Measurements from ENCODE around the gene CEP192.
"Not testable (repeated sequence)": the region's sequence is repeated elsewhere in the genome, so short reads cannot be mapped to it uniquely, and the experiment has no call there.

CEP192 gene

DNA sequence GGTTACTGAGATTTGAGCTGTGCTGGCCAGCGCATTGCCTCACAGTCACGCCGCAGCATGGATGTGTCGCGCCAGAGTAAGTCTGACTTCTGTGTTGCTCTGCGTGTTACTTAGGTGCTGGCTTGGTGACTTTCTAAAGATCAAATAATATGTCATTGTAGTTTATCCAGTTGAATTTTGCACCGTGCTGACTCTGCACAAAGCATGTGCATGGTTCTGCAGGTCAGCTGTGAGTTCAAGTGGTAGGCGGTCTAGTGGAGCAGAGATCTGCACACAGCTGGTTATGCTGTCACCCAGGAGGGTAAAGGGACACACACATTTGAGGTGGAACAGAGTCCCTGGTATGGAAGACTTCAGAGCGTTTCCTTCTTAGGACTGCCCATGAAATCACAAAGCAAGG, 105.1 kb downstream of the CEP192 start:
- Histone ChIP-seq H3K9me3 (ENCODE audit: control insufficient read depth in 2 of 2, low read length in 2 of 2) (no peaks in the 10 kb centered on the region), H3K27me3 (ENCODE audit: control insufficient read depth in 2 of 2, insufficient read depth in 2 of 2, low read length in 2 of 2) (no peaks in the 10 kb centered on the region), H3K4me3 (ENCODE audit: low read length in 2 of 2) (no peak overlapping the region), H3K36me3 (ENCODE audit: control insufficient read depth in 2 of 2, insufficient read depth in 2 of 2, low read length in 2 of 2) (peaks cover 48 to 58% of the 10 kb centered on the region in 2 donors), H3K27ac (ENCODE audit: low read depth in 2 of 2, low read length in 2 of 2) (no peak overlapping the region), H3K4me1 (ENCODE audit: control insufficient read depth in 2 of 2, insufficient read depth in 2 of 2, low read length in 2 of 2) (no peaks in the 10 kb centered on the region), H3K9ac (ENCODE audit: low read depth in 1 of 2, low read length in 2 of 2) (no peak overlapping the region)

- Histone ChIP-seq H3K4me3 (ENCODE audit: low read length in 2 of 2) (no peak overlapping the region), H3K9me3 (ENCODE audit: control insufficient read depth in 2 of 2, low read length in 2 of 2) (no peaks in the 10 kb centered on the region), H3K27ac (ENCODE audit: low read depth in 2 of 2, low read length in 2 of 2) (no peak overlapping the region), H3K4me1 (ENCODE audit: control insufficient read depth in 2 of 2, insufficient read depth in 2 of 2, low read length in 2 of 2) (no peaks in the 10 kb centered on the region), H3K9ac (ENCODE audit: low read depth in 1 of 2, low read length in 2 of 2) (no peak overlapping the region), H3K36me3 (ENCODE audit: control insufficient read depth in 2 of 2, insufficient read depth in 2 of 2, low read length in 2 of 2) (peaks cover 53 to 63% of the 10 kb centered on the region in 2 donors), H3K27me3 (ENCODE audit: control insufficient read depth in 2 of 2, insufficient read depth in 2 of 2, low read length in 2 of 2) (no peaks in the 10 kb centered on the region)
These were observed 105.6 kb downstream of the CEP192 start for GRCh38 chr18:13096719-13097118.

DNA sequence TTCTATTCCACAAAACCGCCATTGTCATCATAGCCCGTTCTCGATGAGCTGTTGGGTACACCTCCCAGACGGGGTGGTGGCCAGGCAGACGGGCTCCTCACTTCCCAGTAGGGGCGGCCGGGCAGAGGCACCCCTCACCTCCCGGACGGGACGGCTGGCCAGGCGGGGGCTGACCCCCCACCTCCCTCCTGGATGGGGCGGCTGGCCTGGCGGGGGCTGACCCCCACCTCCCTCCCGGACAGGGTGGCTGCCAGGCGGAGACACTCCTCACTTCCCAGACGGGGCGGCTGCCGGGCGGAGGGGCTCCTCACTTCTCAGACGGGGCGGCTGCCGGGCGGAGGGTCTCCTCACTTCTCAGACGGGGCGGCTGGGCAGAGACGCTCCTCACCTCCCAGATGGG, 106.9 kb downstream of the CEP192 start:
- H3K4me1 ChIP-seq (ENCODE audit: control insufficient read depth in 2 of 2, insufficient read depth in 2 of 2, low read length in 2 of 2); H3K9me3 ChIP-seq (ENCODE audit: control insufficient read depth in 2 of 2, low read length in 2 of 2); H3K4me3 ChIP-seq (ENCODE audit: low read length in 2 of 2); H3K27ac ChIP-seq (ENCODE audit: low read depth in 2 of 2, low read length in 2 of 2); H3K27me3 ChIP-seq (ENCODE audit: control insufficient read depth in 2 of 2, insufficient read depth in 2 of 2, low read length in 2 of 2); H3K9ac ChIP-seq (ENCODE audit: low read depth in 1 of 2, low read length in 2 of 2): not testable (repeated sequence)
- peaks cover 63 to 71% of the 10 kb centered on the region in 2 donors for H3K36me3 ChIP-seq (ENCODE audit: control insufficient read depth in 2 of 2, insufficient read depth in 2 of 2, low read length in 2 of 2)

DNA sequence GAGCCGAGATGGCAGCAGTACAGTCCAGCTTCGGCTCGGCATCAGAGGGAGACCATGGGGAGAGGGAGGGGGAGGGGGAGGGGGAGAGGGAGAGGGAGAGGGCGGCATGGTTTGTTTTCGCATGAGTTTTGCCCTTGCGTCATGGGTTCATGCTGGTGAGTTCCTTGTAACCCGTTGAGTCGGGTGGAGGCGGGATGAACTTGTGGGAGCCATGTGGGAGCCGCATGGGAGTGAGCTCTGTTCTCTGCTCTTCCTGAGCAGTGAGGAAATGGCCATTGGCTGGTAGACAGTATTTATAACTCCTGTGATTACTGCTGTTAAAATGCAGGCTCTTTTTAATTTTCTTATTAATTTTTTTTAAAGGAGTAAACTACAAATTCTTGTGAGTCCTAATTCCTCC, 108.0 kb downstream of the CEP192 start:
- no peak overlapping the region for H3K27ac ChIP-seq (ENCODE audit: low read depth in 2 of 2, low read length in 2 of 2)
- H3K27me3 ChIP-seq (ENCODE audit: control insufficient read depth in 2 of 2, insufficient read depth in 2 of 2, low read length in 2 of 2) = no peaks in the 10 kb centered on the region
- H3K36me3 ChIP-seq (ENCODE audit: control insufficient read depth in 2 of 2, insufficient read depth in 2 of 2, low read length in 2 of 2) = peaks cover 66 to 75% of the 10 kb centered on the region in 2 donors
- no peaks in the 10 kb centered on the region for H3K9me3 ChIP-seq (ENCODE audit: control insufficient read depth in 2 of 2, low read length in 2 of 2)
- no peaks in the 10 kb centered on the region for H3K4me1 ChIP-seq (ENCODE audit: control insufficient read depth in 2 of 2, insufficient read depth in 2 of 2, low read length in 2 of 2)
- H3K4me3 ChIP-seq (ENCODE audit: low read length in 2 of 2) = no peak overlapping the region
- no peak overlapping the region for H3K9ac ChIP-seq (ENCODE audit: low read depth in 1 of 2, low read length in 2 of 2)

DNA sequence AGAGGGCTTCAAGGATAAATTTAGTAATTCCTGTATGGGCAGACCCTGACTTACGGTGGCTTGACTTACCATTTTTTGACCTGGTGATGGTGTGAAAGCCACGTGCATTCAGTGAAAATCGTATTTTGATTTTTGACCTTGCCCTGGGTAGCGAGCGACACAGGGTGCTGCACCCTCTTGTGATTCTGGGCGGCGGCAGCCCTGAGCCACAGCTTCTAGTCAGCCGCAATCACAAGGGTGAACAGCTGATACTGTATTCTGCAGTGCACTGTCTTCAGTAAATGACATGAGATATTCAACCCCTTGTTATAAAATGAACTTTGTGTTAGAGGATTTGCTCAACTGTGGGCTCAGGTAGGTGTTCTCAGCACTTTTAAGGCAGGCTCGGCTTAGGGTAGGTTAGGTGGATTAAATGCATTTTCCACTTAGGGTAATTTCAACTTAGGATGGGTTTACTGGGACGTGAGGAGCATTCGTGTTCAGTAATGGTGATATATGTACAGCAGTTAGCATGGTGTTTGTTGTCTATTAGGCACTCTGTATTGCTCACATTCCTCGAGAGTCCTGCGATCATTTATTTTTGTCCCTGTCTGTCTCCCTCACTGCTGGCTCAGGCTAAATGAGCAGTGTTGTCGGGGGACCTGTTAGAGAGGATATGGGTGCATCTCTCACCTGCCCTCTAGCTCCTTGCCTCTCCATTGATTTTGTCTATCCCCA, 109.9 kb downstream of the CEP192 start:
- Histone ChIP-seq H3K36me3 (ENCODE audit: control insufficient read depth in 2 of 2, insufficient read depth in 2 of 2, low read length in 2 of 2) (peaks cover 74 to 81% of the 10 kb centered on the region in 2 donors), H3K9me3 (ENCODE audit: control insufficient read depth in 2 of 2, low read length in 2 of 2) (no peaks in the 10 kb centered on the region), H3K27me3 (ENCODE audit: control insufficient read depth in 2 of 2, insufficient read depth in 2 of 2, low read length in 2 of 2) (no peaks in the 10 kb centered on the region), H3K4me3 (ENCODE audit: low read length in 2 of 2) (no peak overlapping the region), H3K4me1 (ENCODE audit: control insufficient read depth in 2 of 2, insufficient read depth in 2 of 2, low read length in 2 of 2) (no peaks in the 10 kb centered on the region), H3K9ac (ENCODE audit: low read depth in 1 of 2, low read length in 2 of 2) (no peak overlapping the region), H3K27ac (ENCODE audit: low read depth in 2 of 2, low read length in 2 of 2) (no peak overlapping the region)

DNA sequence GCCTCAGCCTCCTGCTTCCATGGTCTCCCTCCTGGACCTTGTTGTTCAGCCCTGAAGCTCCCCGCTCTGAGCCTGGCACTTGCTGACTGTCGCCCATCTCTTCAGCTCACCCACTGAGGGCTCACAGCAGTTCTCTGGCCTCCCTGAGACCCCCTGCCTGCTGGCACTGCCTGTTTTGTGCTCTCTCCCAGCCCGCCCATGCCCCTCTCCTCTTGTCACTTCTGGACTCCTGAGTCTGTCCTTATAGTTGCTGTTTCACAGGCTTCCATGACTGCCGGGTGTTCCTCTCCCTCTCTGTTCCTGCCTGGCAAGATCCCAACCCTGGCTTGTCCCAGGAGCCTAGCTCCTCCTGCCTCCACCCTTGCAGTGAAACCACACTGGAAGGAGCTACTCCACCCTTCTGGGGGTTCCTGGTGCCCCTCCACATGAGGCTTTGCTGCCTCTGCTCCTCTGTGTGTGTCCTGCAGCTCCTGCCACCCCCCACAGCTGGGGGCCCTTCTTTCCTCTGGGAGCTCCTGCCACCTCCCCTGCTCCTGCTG, 110.6 kb downstream of the CEP192 start:
- H3K36me3 ChIP-seq (ENCODE audit: control insufficient read depth in 2 of 2, insufficient read depth in 2 of 2, low read length in 2 of 2) = peaks cover 74 to 81% of the 10 kb centered on the region in 2 donors

DNA sequence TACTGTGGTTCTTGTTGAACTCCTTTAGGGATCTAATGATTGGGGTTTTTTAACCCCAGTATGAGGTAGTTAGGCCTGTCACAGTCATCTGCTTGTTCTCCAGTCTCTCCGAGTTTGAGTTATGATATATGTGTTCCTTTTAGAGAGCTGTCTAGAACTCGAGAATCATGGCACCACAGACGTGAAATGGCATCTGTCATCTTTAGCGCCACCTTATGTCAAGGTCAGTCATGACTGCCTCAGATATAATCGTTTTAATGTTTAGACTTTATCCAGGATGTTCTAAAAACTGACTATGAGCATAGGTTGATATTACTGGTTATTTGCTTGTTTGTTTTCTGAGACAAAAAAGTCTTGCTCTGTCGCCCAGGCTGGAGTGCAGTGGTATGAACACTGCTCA, 112.2 kb downstream of the CEP192 start:
- no peaks in the 10 kb centered on the region for H3K27me3 ChIP-seq (ENCODE audit: control insufficient read depth in 2 of 2, insufficient read depth in 2 of 2, low read length in 2 of 2)
- H3K27ac ChIP-seq (ENCODE audit: low read depth in 2 of 2, low read length in 2 of 2) = no peak overlapping the region
- peaks cover 72 to 90% of the 10 kb centered on the region in 2 donors for H3K36me3 ChIP-seq (ENCODE audit: control insufficient read depth in 2 of 2, insufficient read depth in 2 of 2, low read length in 2 of 2)
- no peak overlapping the region for H3K4me3 ChIP-seq (ENCODE audit: low read length in 2 of 2)
- no peaks in the 10 kb centered on the region for H3K4me1 ChIP-seq (ENCODE audit: control insufficient read depth in 2 of 2, insufficient read depth in 2 of 2, low read length in 2 of 2)
- H3K9ac ChIP-seq (ENCODE audit: low read depth in 1 of 2, low read length in 2 of 2) = no peak overlapping the region
- no peaks in the 10 kb centered on the region for H3K9me3 ChIP-seq (ENCODE audit: control insufficient read depth in 2 of 2, low read length in 2 of 2)

More for the DNA sequence above, 110.6 kb downstream of the CEP192 start:
- no peaks in the 10 kb centered on the region for H3K27me3 ChIP-seq (ENCODE audit: control insufficient read depth in 2 of 2, insufficient read depth in 2 of 2, low read length in 2 of 2)
- no peaks in the 10 kb centered on the region for H3K4me1 ChIP-seq (ENCODE audit: control insufficient read depth in 2 of 2, insufficient read depth in 2 of 2, low read length in 2 of 2)
- no peak overlapping the region for H3K9ac ChIP-seq (ENCODE audit: low read depth in 1 of 2, low read length in 2 of 2)
- no peaks in the 10 kb centered on the region for H3K9me3 ChIP-seq (ENCODE audit: control insufficient read depth in 2 of 2, low read length in 2 of 2)
- H3K4me3 ChIP-seq (ENCODE audit: low read length in 2 of 2) = no peak overlapping the region
- no peak overlapping the region for H3K27ac ChIP-seq (ENCODE audit: low read depth in 2 of 2, low read length in 2 of 2)

- H3K27ac ChIP-seq (ENCODE audit: low read depth in 2 of 2, low read length in 2 of 2) = no peak overlapping the region
- H3K36me3 ChIP-seq (ENCODE audit: control insufficient read depth in 2 of 2, insufficient read depth in 2 of 2, low read length in 2 of 2) = peaks cover 68 to 86% of the 10 kb centered on the region in 2 donors
- H3K4me1 ChIP-seq (ENCODE audit: control insufficient read depth in 2 of 2, insufficient read depth in 2 of 2, low read length in 2 of 2) = no peaks in the 10 kb centered on the region
- no peaks in the 10 kb centered on the region for H3K9me3 ChIP-seq (ENCODE audit: control insufficient read depth in 2 of 2, low read length in 2 of 2)
- no peak overlapping the region for H3K9ac ChIP-seq (ENCODE audit: low read depth in 1 of 2, low read length in 2 of 2)
- H3K4me3 ChIP-seq (ENCODE audit: low read length in 2 of 2) = no peak overlapping the region
- no peaks in the 10 kb centered on the region for H3K27me3 ChIP-seq (ENCODE audit: control insufficient read depth in 2 of 2, insufficient read depth in 2 of 2, low read length in 2 of 2)
These were observed 113.9 kb downstream of the CEP192 start for GRCh38 chr18:13105059-13105458.

- Histone ChIP-seq H3K27ac (ENCODE audit: low read depth in 2 of 2, low read length in 2 of 2) (no peak overlapping the region), H3K9me3 (ENCODE audit: control insufficient read depth in 2 of 2, low read length in 2 of 2) (no peaks in the 10 kb centered on the region), H3K27me3 (ENCODE audit: control insufficient read depth in 2 of 2, insufficient read depth in 2 of 2, low read length in 2 of 2) (no peaks in the 10 kb centered on the region), H3K36me3 (ENCODE audit: control insufficient read depth in 2 of 2, insufficient read depth in 2 of 2, low read length in 2 of 2) (peaks cover 49 to 71% of the 10 kb centered on the region in 2 donors), H3K9ac (ENCODE audit: low read depth in 1 of 2, low read length in 2 of 2) (no peak overlapping the region), H3K4me1 (ENCODE audit: control insufficient read depth in 2 of 2, insufficient read depth in 2 of 2, low read length in 2 of 2) (no peaks in the 10 kb centered on the region), H3K4me3 (ENCODE audit: low read length in 2 of 2) (no peak overlapping the region)
These were observed 115.9 kb downstream of the CEP192 start for GRCh38 chr18:13107074-13107473.

DNA sequence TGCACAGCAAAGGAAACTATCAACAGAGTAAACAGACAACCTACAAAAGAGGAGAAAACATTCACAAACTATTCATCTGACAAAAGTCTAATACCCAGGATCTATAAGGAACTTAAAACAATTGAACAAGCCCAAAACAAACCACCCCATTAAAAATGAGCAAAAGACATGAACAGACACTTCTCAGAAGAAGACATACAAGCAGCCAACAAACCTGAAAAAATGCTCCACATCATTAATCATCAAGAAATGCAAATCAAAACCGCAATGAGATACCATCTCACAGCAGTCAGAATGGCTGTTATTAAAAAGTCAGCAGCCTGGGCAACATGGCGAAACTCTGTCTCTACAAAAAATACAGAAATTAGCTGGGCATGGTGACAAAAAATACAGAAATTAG, 117.2 kb downstream of the CEP192 start:
- Histone ChIP-seq H3K27me3 (ENCODE audit: control insufficient read depth in 2 of 2, insufficient read depth in 2 of 2, low read length in 2 of 2) (no peaks in the 10 kb centered on the region), H3K9ac (ENCODE audit: low read depth in 1 of 2, low read length in 2 of 2) (no peak overlapping the region), H3K27ac (ENCODE audit: low read depth in 2 of 2, low read length in 2 of 2) (no peak overlapping the region), H3K4me1 (ENCODE audit: control insufficient read depth in 2 of 2, insufficient read depth in 2 of 2, low read length in 2 of 2) (no peaks in the 10 kb centered on the region), H3K9me3 (ENCODE audit: control insufficient read depth in 2 of 2, low read length in 2 of 2) (no peaks in the 10 kb centered on the region), H3K36me3 (ENCODE audit: control insufficient read depth in 2 of 2, insufficient read depth in 2 of 2, low read length in 2 of 2) (peaks cover 45 to 59% of the 10 kb centered on the region in 2 donors), H3K4me3 (ENCODE audit: low read length in 2 of 2) (no peak overlapping the region)

Measured in mucosa of rectum (tissue), 2 donors.